GM23338 (cell line): ENCODE data around the gene KCNIP2. TPM values are rescaled to one million over a fixed set of nuclear protein-coding genes. Genes with fewer than 3 reads are reported as not detected.

ENCODE experiments used
- ATAC-seq: fragments of 200-7000 bp; cut with Tn5 transposase; 3 replicates; pipeline ENCODE4 v1.9.1; 2020
- DNase-seq: peaks from one replicate; pipeline ENCODE4 v3.0.0-alpha.2; 2015; ENCODE audit warnings: low spot score
- H2AFZ ChIP-seq: fragments of 200-600 bp; sonication (generic); 2 replicates; pipeline ENCODE4 v1.8.0; 2016; ENCODE audit warnings: antibody characterized with exemption, mild to moderate bottlenecking, moderate library complexity
- H3F3A ChIP-seq: fragments of 200-600 bp; sonication (generic); replicated peaks from 2 replicates; pipeline ENCODE4 v1.8.0; 2017; ENCODE audit warnings: antibody characterized with exemption, mixed run types, low read depth
- H3K27ac ChIP-seq: fragments of 200-600 bp; sonication (generic); 2 replicates; pipeline ENCODE4 v1.6.1; 2016; ENCODE audit warnings: low read depth
- H3K27me3 ChIP-seq: fragments of 200-600 bp; sonication (generic); 2 replicates; pipeline ENCODE4 v1.8.0; 2016; ENCODE audit warnings: mild to moderate bottlenecking, mixed run types, moderate library complexity; ENCODE audit not compliant: insufficient read depth
- H3K36me3 ChIP-seq: fragments of 200-600 bp; sonication (generic); 2 replicates; pipeline ENCODE4 v1.8.0; 2016; ENCODE audit warnings: mild to moderate bottlenecking; ENCODE audit not compliant: insufficient read depth
- H3K4me1 ChIP-seq: fragments of 200-600 bp; sonication (generic); 2 replicates; pipeline ENCODE4 v1.8.0; 2016; ENCODE audit warnings: mild to moderate bottlenecking, moderate library complexity; ENCODE audit not compliant: insufficient read depth
- H3K4me2 ChIP-seq: fragments of 200-600 bp; sonication (generic); 2 replicates; pipeline ENCODE4 v1.7.1; 2017; ENCODE audit warnings: mixed run types
- H3K4me3 ChIP-seq: fragments of 200-600 bp; sonication (generic); 2 replicates; pipeline ENCODE4 v1.6.1; 2016; ENCODE audit warnings: mixed run types
- H3K79me2 ChIP-seq: fragments of 200-600 bp; sonication (generic); replicated peaks from 2 replicates; pipeline ENCODE4 v1.8.0; 2017; ENCODE audit warnings: mild to moderate bottlenecking; ENCODE audit not compliant: insufficient read depth
- H3K9me2 ChIP-seq: fragments of 200-600 bp; sonication (generic); 2 replicates; pipeline ENCODE4 v1.8.0; 2017; ENCODE audit not compliant: insufficient read depth
- H4K20me1 ChIP-seq: fragments of 200-600 bp; sonication (generic); replicated peaks from 2 replicates; pipeline ENCODE4 v1.8.0; 2017; ENCODE audit warnings: mild to moderate bottlenecking; ENCODE audit not compliant: insufficient read depth
- H3K27ac Mint-ChIP-seq: 2 replicates; pipeline ENCODE4 v1.8.0; 2020; ENCODE audit warnings: inconsistent platforms, mild to moderate bottlenecking, moderate library complexity, mixed read lengths
- H3K27me3 Mint-ChIP-seq: 3 replicates; pipeline ENCODE4 v1.8.0; 2022; ENCODE audit warnings: low read depth, mild to moderate bottlenecking, moderate library complexity, mixed read lengths, inconsistent platforms; ENCODE audit not compliant: insufficient read depth, poor library complexity
- H3K36me3 Mint-ChIP-seq: 3 replicates; pipeline ENCODE4 v1.8.0; 2021; ENCODE audit warnings: low read depth, mild to moderate bottlenecking, inconsistent platforms, moderate library complexity, mixed read lengths
- H3K4me1 Mint-ChIP-seq: 3 replicates; pipeline ENCODE4 v1.8.0; 2020; ENCODE audit warnings: mild to moderate bottlenecking, inconsistent platforms, mixed read lengths
- H3K4me3 Mint-ChIP-seq: 3 replicates; pipeline ENCODE4 v1.8.0; 2021; ENCODE audit warnings: moderate library complexity, mild to moderate bottlenecking, inconsistent platforms, mixed read lengths
- H3K9me3 Mint-ChIP-seq: 3 replicates; pipeline ENCODE4 v1.8.0; 2020; ENCODE audit warnings: moderate library complexity, mild to moderate bottlenecking, inconsistent platforms, mixed read lengths
- CREB1 ChIP-seq: fragments of 250-450 bp; sonication (Bioruptor Pico); IDR thresholded peaks from 2 replicates; pipeline ENCODE4 v1.5.0; 2020; ENCODE audit warnings: low read depth, mild to moderate bottlenecking, moderate library complexity
- CTCF ChIP-seq, 2 experiments: fragments of 200-600 bp in 1 of 2; sonication (generic) in 1 of 2; conservative IDR thresholded peaks; 2 replicates each; pipeline versions ENCODE4 v1.5.1 to v1.6.1; 2016 to 2017; ENCODE audit warnings: antibody characterized with exemption in 2 of 2, low read depth in 2 of 2, mild to moderate bottlenecking in 2 of 2, moderate library complexity in 1 of 2
- ETS1 ChIP-seq: IDR thresholded peaks from 2 replicates; pipeline ENCODE4 v1.6.1; 2016; ENCODE audit warnings: antibody characterized with exemption
- EZH2 ChIP-seq: fragments of 200-600 bp; sonication (generic); IDR thresholded peaks from one replicate; pipeline ENCODE4 v1.8.0; 2017; ENCODE audit warnings: antibody characterized with exemption, mild to moderate bottlenecking, low read depth; ENCODE audit not compliant: unreplicated experiment
- EZH2phosphoT487 ChIP-seq: fragments of 200-600 bp; sonication (generic); IDR thresholded peaks from one replicate; pipeline ENCODE4 v1.8.1; 2018; ENCODE audit warnings: antibody characterized with exemption; ENCODE audit not compliant: unreplicated experiment
- JUNB ChIP-seq: IDR thresholded peaks from one replicate; pipeline ENCODE4 v1.6.1; 2016; ENCODE audit warnings: antibody characterized with exemption; ENCODE audit not compliant: unreplicated experiment
- NANOG ChIP-seq: IDR thresholded peaks from 2 replicates; pipeline ENCODE4 v1.6.1; 2016; ENCODE audit warnings: antibody characterized with exemption, borderline replicate concordance
- POLR2AphosphoS5 ChIP-seq: IDR thresholded peaks from 2 replicates; pipeline ENCODE4 v1.6.1; 2016; ENCODE audit warnings: antibody characterized with exemption, low read depth
- REST ChIP-seq: IDR thresholded peaks from one replicate; pipeline ENCODE4 v1.6.1; 2018; ENCODE audit warnings: antibody characterized with exemption; ENCODE audit not compliant: unreplicated experiment
- STAT1 ChIP-seq: IDR thresholded peaks from one replicate; pipeline ENCODE4 v1.6.1; 2016; ENCODE audit warnings: antibody characterized with exemption; ENCODE audit not compliant: unreplicated experiment
- ZNF114 ChIP-seq: fragments of 250-450 bp; sonication (Bioruptor Pico); IDR thresholded peaks from 2 replicates; pipeline ENCODE4 v1.5.0; 2020; ENCODE audit warnings: mild to moderate bottlenecking, moderate library complexity
- ZNF331 ChIP-seq: fragments of 250-450 bp; sonication (Bioruptor Pico); IDR thresholded peaks from 2 replicates; pipeline ENCODE4 v1.5.0; 2020; ENCODE audit warnings: low read depth, mild to moderate bottlenecking, moderate library complexity
- ZNF462 ChIP-seq: fragments of 250-450 bp; sonication (Bioruptor Pico); IDR thresholded peaks from 2 replicates; pipeline ENCODE4 v1.5.0; 2020; ENCODE audit warnings: mild to moderate bottlenecking, moderate library complexity
- polyA plus RNA-seq: library from polyadenylated mRNA; unstranded; fragments of >200 nt; fragmentation: Nextera tagmentation; extraction: Ambion mirVana; gene quantifications from 2 replicates; pipeline ENCODE4 v1.2.1, GENCODE V29; 2016
- total RNA-seq: library from RNA; depleted of rRNA; stranded (reverse); fragments of >200 nt; shearing (Covaris generic); gene quantifications from 2 replicates; pipeline ENCODE4 v1.2.3, GENCODE V29; 2014

KCNIP2 gene
- total and polyA plus RNA-seq, 2 experiments from 2014 or later = 2.2 to 2.6 TPM

- no peak for TF ChIP-seq EZH2phosphoT487
- no peak for TF ChIP-seq JUNB
- TF ChIP-seq POLR2AphosphoS5 = no peak
- no peak for TF ChIP-seq STAT1
- TF ChIP-seq ETS1 = no peak
- TF ChIP-seq EZH2 = no peak
- no peak for TF ChIP-seq ZNF114 (CRISPR knock-in tag)
- TF ChIP-seq ZNF462 (CRISPR knock-in tag) = no peak
- no peak for TF ChIP-seq CTCF (conservative IDR thresholded peaks at IDR 0.05; ENCODE audit: low read depth in 2 of 2)
- no peak for TF ChIP-seq CREB1 (CRISPR knock-in tag)
- no peak for TF ChIP-seq NANOG
- no peak for TF ChIP-seq ZNF331 (CRISPR knock-in tag)
- TF ChIP-seq REST = no peak
- H3K27ac ChIP-seq = peak overlapping the region; percentile 89
- Mint-ChIP-seq H3K4me1 (peaks cover 35% of the 10 kb centered on the region), H3K9me3 (no peaks in the 10 kb centered on the region; the same call in 2 of the 3 replicates), H3K4me3 (peak overlapping the region; percentile 100), H3K36me3 (peaks cover 32% of the 10 kb centered on the region), H3K27me3 (peaks cover 15% of the 10 kb centered on the region), H3K27ac (peak overlapping the region; percentile 98)
- 0 out of 2 replicates have a peak, but pooled peaks cover 8% of the 10 kb centered on the region for H4K20me1 ChIP-seq
- H3K9me2 ChIP-seq = no peaks in the 10 kb centered on the region
- peaks cover 34% of the 10 kb centered on the region for H3F3A ChIP-seq
- ATAC-seq = peak; percentile 1; the same call in 1 of the 3 replicates
- peak overlapping the region; percentile 86 for H3K4me3 ChIP-seq
- H2AFZ ChIP-seq = no peak overlapping the region
- H3K36me3 ChIP-seq = peaks cover 14% of the 10 kb centered on the region
- peaks cover 37% of the 10 kb centered on the region for H3K4me1 ChIP-seq
- H3K4me2 ChIP-seq = peak overlapping the region; percentile 78
- 0 out of 2 replicates have a peak, but pooled peaks cover 6% of the 10 kb centered on the region for H3K27me3 ChIP-seq
- DNase-seq = peak; percentile 50
- H3K79me2 ChIP-seq = peaks cover 11% of the 10 kb centered on the region; the same call in 1 of the 2 replicates
Observed at GRCh38 chr10:101783736-101784118, 59.9 kb downstream of the KCNIP2 start.
